HepG2 (cell line): Measurements from ENCODE around the gene SCMH1. TPM values are rescaled to one million over a fixed set of nuclear protein-coding genes. Genes with fewer than 3 reads are reported as not detected.

Source experiments
- ATAC-seq: fragments of 200-7000 bp; cut with Tn5 transposase; 3 replicates; pipeline ENCODE4 v1.9.1; 2020; ENCODE audit warnings: mild to moderate bottlenecking, moderate library complexity
- BruUV-seq: library from RNA; stranded (reverse); fragments of 400-500 nt; replicated peaks from 2 replicates; lab custom pipeline; 2021; lab: Mats Ljungman, UMichigan
- CTCF ChIA-PET: fragments of 300-600 bp; formaldehyde crosslinking; extraction: SDS; loops from one replicate; lab custom pipeline; 2021; ENCODE audit warnings: low total read pairs, inconsistent platforms, low intra/inter-chr PET ratio; lab: Yijun Ruan, JAX
- POLR2A ChIA-PET: fragments of 350-600 bp; sonication (Branson Sonifier 250); formaldehyde crosslinking; loops from one replicate; lab custom pipeline; 2020; ENCODE audit warnings: antibody characterized with exemption, inconsistent platforms; lab: Yijun Ruan, JAX
- DNase-seq: peaks from one replicate; pipeline ENCODE4 v3.0.0-alpha.2; 2015; ENCODE audit warnings: low spot score
- FAIRE-seq: peaks from 3 replicates; lab custom pipeline; 2011; peaks lifted over from hg19 to GRCh38; lab: Jason Lieb, UNC
- H2AFZ ChIP-seq: one replicate; pipeline ENCODE4 v1.6.1; 2011; ENCODE audit warnings: low read length, inconsistent platforms
- H3K27ac ChIP-seq: fragments of 300-600 bp; 3 replicates; pipeline ENCODE4 v1.8.0; 2011; ENCODE audit warnings: mixed run types, mild to moderate bottlenecking, mixed read lengths, low read length, inconsistent platforms; ENCODE audit not compliant: insufficient read depth; ENCODE audit errors: extremely low read length
- H3K27me3 ChIP-seq, 2 experiments: fragments of 200-600 bp in 1 of 2; 2 replicates in 1 of 2; 3 replicates in 1 of 2; pipeline versions ENCODE4 v1.6.0 to v1.8.0; 2011; ENCODE audit warnings: low read length in 2 of 2, mild to moderate bottlenecking in 2 of 2, moderate library complexity in 2 of 2, inconsistent platforms in 1 of 2; ENCODE audit not compliant: insufficient read depth in 2 of 2, control insufficient read depth in 1 of 2
- H3K36me3 ChIP-seq, 2 experiments: fragments of 200-600 bp in 1 of 2; replicated peaks in 1 of 2; 2 replicates in 1 of 2; 3 replicates in 1 of 2; pipeline versions ENCODE4 v1.5.1 to v1.8.0; 2011; ENCODE audit warnings: low read length in 2 of 2, inconsistent platforms in 1 of 2; ENCODE audit not compliant: insufficient read depth in 2 of 2, control insufficient read depth in 1 of 2
- H3K4me1 ChIP-seq: 2 replicates; pipeline ENCODE4 v1.5.1; 2012; ENCODE audit warnings: low read length, inconsistent platforms; ENCODE audit not compliant: insufficient read depth
- H3K4me2 ChIP-seq: 2 replicates; pipeline ENCODE4 v1.6.0; 2011; ENCODE audit warnings: low read depth, low read length, inconsistent platforms
- H3K4me3 ChIP-seq, 3 experiments: fragments of 200-600 bp in 1 of 3; sonication (generic), shearing (Covaris generic) in 1 of 3; replicated peaks in 1 of 3; 2 replicates each; pipeline ENCODE4 v1.5.1; 2011 to 2016; ENCODE audit warnings: low read length in 3 of 3, inconsistent platforms in 2 of 3, low read depth in 2 of 3, mild to moderate bottlenecking in 2 of 3, control low read depth in 1 of 3, mixed read lengths in 1 of 3; ENCODE audit not compliant: insufficient read depth in 1 of 3
- H3K79me2 ChIP-seq: one replicate; pipeline ENCODE4 v1.6.1; 2011; ENCODE audit warnings: low read length, inconsistent platforms; ENCODE audit not compliant: insufficient read depth
- H3K9ac ChIP-seq: 2 replicates; pipeline ENCODE4 v1.6.0; 2011; ENCODE audit warnings: mild to moderate bottlenecking, low read depth, low read length, inconsistent platforms; ENCODE audit not compliant: insufficient read depth
- H3K9me3 ChIP-seq: 2 replicates; pipeline ENCODE4 v1.5.1; 2012; ENCODE audit warnings: mild to moderate bottlenecking, low read length
- H4K20me1 ChIP-seq: 2 replicates; pipeline ENCODE4 v1.6.0; 2011; ENCODE audit warnings: inconsistent platforms, mild to moderate bottlenecking, low read length, moderate library complexity; ENCODE audit not compliant: insufficient read depth
- CEBPB ChIP-seq: IDR thresholded peaks from 2 replicates; pipeline ENCODE4 v1.6.1; 2011; ENCODE audit warnings: low read depth, low read length, improper control_type of control experiment, borderline replicate concordance
- CEBPG ChIP-seq: IDR thresholded peaks from 2 replicates; pipeline ENCODE4 v1.6.1; 2016
- DNMT3B ChIP-seq: conservative IDR thresholded peaks from 2 replicates; pipeline ENCODE4 v1.6.1; 2016; ENCODE audit warnings: missing biosample characterization, control low read depth
- EP300 ChIP-seq, 3 experiments: sonication (generic) in 1 of 3; formaldehyde crosslinking in 1 of 3; IDR thresholded peaks; 2 replicates each; pipeline versions ENCODE4 v1.5.1 to v1.6.1; 2011 to 2020; ENCODE audit warnings: low read depth in 2 of 3, low read length in 2 of 3, borderline replicate concordance in 1 of 3, improper control_type of control experiment in 1 of 3, mild to moderate bottlenecking in 1 of 3, missing genetic modification reagents in 1 of 3, moderate library complexity in 1 of 3
- KLF12 ChIP-seq: sonication (generic); formaldehyde crosslinking; IDR thresholded peaks from 2 replicates; pipeline ENCODE4 v1.4.0; 2020; ENCODE audit warnings: missing genetic modification reagents, borderline replicate concordance
- LCORL ChIP-seq, 2 experiments: fragments of 450-650 bp in 1 of 2; sonication (generic) in 1 of 2; formaldehyde crosslinking in 1 of 2; IDR thresholded peaks; 2 replicates each; pipeline versions ENCODE4 v1.5.0 to v1.6.1; 2017 to 2020; ENCODE audit warnings: antibody characterized with exemption in 1 of 2, missing genetic modification reagents in 1 of 2
- PHF20 ChIP-seq: sonication (generic); formaldehyde crosslinking; IDR thresholded peaks from 2 replicates; pipeline ENCODE4 v1.5.0; 2020; ENCODE audit warnings: mild to moderate bottlenecking, missing genetic modification reagents
- ZBTB7A ChIP-seq: sonication (generic); formaldehyde crosslinking; IDR thresholded peaks from 2 replicates; pipeline ENCODE4 v1.8.0; 2022; ENCODE audit warnings: mild to moderate bottlenecking, missing genetic modification reagents
- WGBS: methylation state at CpG from one replicate; pipeline ENCODE4 v1.1.6; 2017; ENCODE audit warnings: low lambda C conversion rate; 5-methylcytosine and 5-hydroxymethylcytosine counted together
- in situ Hi-C: cut with HindIII; loops from 2 replicates; pipeline ENCODE4 v1.10.0; 2017; ENCODE audit warnings: low pct_unique_long_range_greater_than_20kb; ENCODE audit not compliant: extremely low pct_ligation_motif_present
- intact Hi-C: fragments of 100-400 bp; cut with micrococcal nuclease; formaldehyde crosslinking; loops from one replicate; pipeline ENCODE4 v1.10.0; 2022; ENCODE audit not compliant: unreplicated experiment
- polyA plus RNA-seq, 8 experiments: library from polyadenylated mRNA; depleted of rRNA in 3 of 8; stranded (reverse) in 7 of 8; unstranded in 1 of 8; fragments of >200 nt; fragmentation: Illumina TruSeq in 4 of 8; extraction: Trizol in 4 of 8; gene quantifications; 2 replicates each; pipeline versions ENCODE4 v1.2.1 to v1.2.3, GENCODE V29; 2011 to 2016; ENCODE audit warnings: low read depth in 4 of 8, missing spikeins in 1 of 8, mixed read lengths in 1 of 8; ENCODE audit not compliant: insufficient read depth in 1 of 8
- total RNA-seq, 5 experiments: library from RNA; depleted of rRNA; stranded (reverse); fragments of >200 nt; fragmentation: Illumina TruSeq; extraction: Trizol; gene quantifications; 2 replicates each; pipeline ENCODE4 v1.2.3, GENCODE V29; 2016; ENCODE audit warnings: low read depth in 1 of 5
- TF ChIP-seq, protein P1 (sequence below): sonication (generic); formaldehyde crosslinking; IDR thresholded peaks from 2 replicates; pipeline ENCODE4 v1.4.0; 2020; ENCODE audit warnings: missing genetic modification reagents
- TF ChIP-seq, protein P2 (sequence below), 2 experiments: sonication (generic) in 1 of 2; formaldehyde crosslinking in 1 of 2; IDR thresholded peaks; 2 replicates each; pipeline versions ENCODE4 v1.4.0 to v1.6.1; 2016 to 2020; ENCODE audit warnings: borderline replicate concordance in 1 of 2, low read depth in 1 of 2, mild to moderate bottlenecking in 1 of 2, missing genetic modification reagents in 1 of 2

Gene SCMH1
- total and polyA plus RNA-seq, 2 of the 13 experiments (the other 11 are each of a cell fraction or from before 2014, with no cell fraction given), result 41.8 to 52.6 TPM

DNA sequence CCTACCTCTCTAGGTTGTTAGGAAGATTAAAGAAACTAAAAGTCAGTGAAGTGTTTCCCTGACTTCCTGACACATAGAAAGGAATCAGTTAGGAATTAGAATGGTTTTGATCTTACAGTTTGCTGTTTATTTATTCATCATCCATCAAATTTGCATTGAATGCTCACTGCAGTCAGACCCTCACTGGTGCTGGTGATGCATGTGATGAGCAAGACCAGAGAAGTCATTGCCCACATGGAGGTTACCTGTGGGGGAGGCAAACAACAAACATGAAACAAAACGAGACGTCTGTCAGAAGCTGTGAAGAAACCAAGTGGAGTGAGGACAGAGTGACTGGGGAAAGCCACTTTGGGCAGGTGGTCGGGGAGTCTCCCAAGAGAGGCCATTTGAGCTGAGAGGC, 256.2 kb downstream of the SCMH1 start (continued):
- no peak for TF ChIP-seq LCORL (IDR thresholded peaks at IDR 0.05)
- no peak for TF ChIP-seq LCORL (CRISPR knock-in tag; IDR thresholded peaks at IDR 0.05)
- no peak for TF ChIP-seq EP300 (IDR thresholded peaks at IDR 0.05; ENCODE audit: low read depth in 2 of 2, low read length in 2 of 2)
- TF ChIP-seq EP300 (CRISPR knock-in tag; IDR thresholded peaks at IDR 0.05; ENCODE audit: borderline replicate concordance), result no peak

DNA sequence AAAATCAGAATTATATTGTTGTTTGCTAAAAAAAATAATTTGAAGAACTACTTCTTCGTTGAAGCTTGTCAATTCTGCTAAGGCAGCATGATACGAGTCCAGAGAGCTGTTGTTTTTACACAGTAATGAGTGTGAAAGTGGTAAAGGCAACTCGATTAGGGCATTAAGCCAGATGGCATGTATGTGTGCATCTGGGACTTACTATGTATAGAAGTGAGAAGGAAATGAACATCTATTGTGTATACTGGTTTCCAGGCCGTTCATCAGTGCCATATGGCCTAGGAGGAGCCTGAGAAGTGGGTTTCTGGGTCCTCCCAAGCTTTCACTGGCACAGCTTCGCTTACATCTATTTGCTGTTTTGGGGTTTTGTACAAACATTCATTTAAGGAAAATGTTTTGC, 256.9 kb downstream of the SCMH1 start:
- peaks cover 36% of the 10 kb centered on the region for H3K79me2 ChIP-seq
- H3K27me3 ChIP-seq, result no peaks in the 10 kb centered on the region
- H3K4me1 ChIP-seq, result peaks cover 93% of the 10 kb centered on the region
- no TSS peak for BruUV-seq
- no peak overlapping the region for H2AFZ ChIP-seq
- H3K9me3 ChIP-seq, result no peaks in the 10 kb centered on the region
- H3K27ac ChIP-seq, result no peak overlapping the region
- H3K36me3 ChIP-seq, result peaks cover 20 to 63% of the 10 kb centered on the region in 2 experiments
- H3K4me2 ChIP-seq, result no peak overlapping the region
- in situ Hi-C loops, result no loop called here
- no peak for TF ChIP-seq KLF12
- intact Hi-C loops, result no loop called here
- DNase-seq, result no peak
- POLR2A ChIA-PET, result no interaction called here
- CTCF ChIA-PET, result no interaction called here
- no peak for ATAC-seq
- WGBS, result 93% methylated on average over 5 of the region's 5 CpGs
- FAIRE-seq, result no peak
- H3K9ac ChIP-seq, result no peak overlapping the region
- no peak overlapping the region for H3K4me3 ChIP-seq
- no peaks in the 10 kb centered on the region for H4K20me1 ChIP-seq

DNA sequence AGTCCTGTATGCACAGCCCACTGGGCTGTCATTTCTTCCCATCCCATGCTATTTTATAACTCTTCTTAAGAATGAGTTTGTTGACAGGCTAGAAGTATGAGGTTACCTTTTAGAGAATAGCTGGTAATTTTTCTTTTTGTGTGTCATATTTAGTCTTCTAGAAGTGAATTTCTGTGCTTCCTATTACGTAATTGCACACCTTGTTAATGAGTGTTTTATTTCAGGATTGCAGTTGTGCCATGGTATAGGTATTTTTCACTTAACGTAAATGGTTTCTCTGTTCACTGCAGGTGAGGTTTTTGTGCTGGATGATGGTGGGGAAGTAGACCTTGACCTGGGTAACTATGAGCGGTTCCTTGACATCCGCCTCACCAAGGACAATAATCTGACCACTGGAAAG, 257.6 kb downstream of the SCMH1 start:
- peaks cover 94% of the 10 kb centered on the region for H3K4me1 ChIP-seq
- TF ChIP-seq, protein P1, sequence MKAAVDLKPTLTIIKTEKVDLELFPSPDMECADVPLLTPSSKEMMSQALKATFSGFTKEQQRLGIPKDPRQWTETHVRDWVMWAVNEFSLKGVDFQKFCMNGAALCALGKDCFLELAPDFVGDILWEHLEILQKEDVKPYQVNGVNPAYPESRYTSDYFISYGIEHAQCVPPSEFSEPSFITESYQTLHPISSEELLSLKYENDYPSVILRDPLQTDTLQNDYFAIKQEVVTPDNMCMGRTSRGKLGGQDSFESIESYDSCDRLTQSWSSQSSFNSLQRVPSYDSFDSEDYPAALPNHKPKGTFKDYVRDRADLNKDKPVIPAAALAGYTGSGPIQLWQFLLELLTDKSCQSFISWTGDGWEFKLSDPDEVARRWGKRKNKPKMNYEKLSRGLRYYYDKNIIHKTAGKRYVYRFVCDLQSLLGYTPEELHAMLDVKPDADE, result no peak
- TF ChIP-seq CEBPB (peak; percentile 43; the same call in 1 of the 2 replicates), PHF20 (CRISPR knock-in tag) (no peak), ZBTB7A (CRISPR knock-in tag) (no peak), CEBPG (CRISPR knock-in tag) (0 out of 2 replicates have a peak, but pooled peaks have one; percentile 8), DNMT3B (CRISPR knock-in tag) (no peak)
- TF ChIP-seq, protein P2, sequence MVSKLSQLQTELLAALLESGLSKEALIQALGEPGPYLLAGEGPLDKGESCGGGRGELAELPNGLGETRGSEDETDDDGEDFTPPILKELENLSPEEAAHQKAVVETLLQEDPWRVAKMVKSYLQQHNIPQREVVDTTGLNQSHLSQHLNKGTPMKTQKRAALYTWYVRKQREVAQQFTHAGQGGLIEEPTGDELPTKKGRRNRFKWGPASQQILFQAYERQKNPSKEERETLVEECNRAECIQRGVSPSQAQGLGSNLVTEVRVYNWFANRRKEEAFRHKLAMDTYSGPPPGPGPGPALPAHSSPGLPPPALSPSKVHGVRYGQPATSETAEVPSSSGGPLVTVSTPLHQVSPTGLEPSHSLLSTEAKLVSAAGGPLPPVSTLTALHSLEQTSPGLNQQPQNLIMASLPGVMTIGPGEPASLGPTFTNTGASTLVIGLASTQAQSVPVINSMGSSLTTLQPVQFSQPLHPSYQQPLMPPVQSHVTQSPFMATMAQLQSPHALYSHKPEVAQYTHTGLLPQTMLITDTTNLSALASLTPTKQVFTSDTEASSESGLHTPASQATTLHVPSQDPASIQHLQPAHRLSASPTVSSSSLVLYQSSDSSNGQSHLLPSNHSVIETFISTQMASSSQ (IDR thresholded peaks at IDR 0.05; ENCODE audit: low read depth), result no peak
- TF ChIP-seq, protein P2 (CRISPR knock-in tag; IDR thresholded peaks at IDR 0.05; ENCODE audit: borderline replicate concordance), result no peak
- TF ChIP-seq, all 625 proteins: peak for 2
- ATAC-seq (no peak), FAIRE-seq (no peak), DNase-seq (no peak)
- CTCF ChIA-PET, result no interaction called here
- intact Hi-C loops (no loop called here), in situ Hi-C loops (no loop called here)
- H3K4me2 ChIP-seq, result no peak overlapping the region
- H3K4me3 ChIP-seq, result no peak overlapping the region
- H4K20me1 ChIP-seq, result no peaks in the 10 kb centered on the region
- no peaks in the 10 kb centered on the region for H3K9me3 ChIP-seq
- no TSS peak for BruUV-seq
- H3K9ac ChIP-seq, result no peak overlapping the region
- H2AFZ ChIP-seq, result no peak overlapping the region
- H3K36me3 ChIP-seq, result peaks cover 19 to 56% of the 10 kb centered on the region in 2 experiments
- no peak overlapping the region for H3K27ac ChIP-seq
- H3K79me2 ChIP-seq, result peaks cover 37% of the 10 kb centered on the region
- POLR2A ChIA-PET, result no interaction called here
- no peaks in the 10 kb centered on the region for H3K27me3 ChIP-seq
- 90% methylated on average over 4 of the region's 4 CpGs for WGBS
